HG03378 (cell line): ENCODE measurements around the gene PGS1.

ENCODE experiments used
- ATAC-seq: cut with Tn5 transposase; IDR thresholded peaks from one replicate; pipeline ENCODE4 v1.9.1; 2021; ENCODE audit warnings: mild to moderate bottlenecking, moderate library complexity; ENCODE audit not compliant: unreplicated experiment

Gene PGS1

GRCh38 chr17:78364436-78365281 lies 13.8 kb upstream of the PGS1 start:
- no peak for ATAC-seq

GRCh38 chr17:78365561-78366108 lies 12.8 kb upstream of the PGS1 start:
- ATAC-seq = no peak

- ATAC-seq = no peak
Observed at GRCh38 chr17:78366109-78366848, 12.2 kb upstream of the PGS1 start.

- ATAC-seq = no peak
Observed at GRCh38 chr17:78367193-78367592, 11.3 kb upstream of the PGS1 start.

- ATAC-seq = no peak
Observed at GRCh38 chr17:78368348-78368747, 10.1 kb upstream of the PGS1 start.

- ATAC-seq = no peak
Observed at GRCh38 chr17:78368854-78369495, 9.5 kb upstream of the PGS1 start.

GRCh38 chr17:78369791-78370381 lies 8.6 kb upstream of the PGS1 start:
- ATAC-seq = no peak

GRCh38 chr17:78371056-78371455 lies 7.4 kb upstream of the PGS1 start:
- no peak for ATAC-seq

- ATAC-seq = no peak
Observed at GRCh38 chr17:78372841-78373240, 5.6 kb upstream of the PGS1 start.

GRCh38 chr17:78374189-78374588 lies 4.3 kb upstream of the PGS1 start:
- ATAC-seq = no peak

GRCh38 chr17:78374631-78375274 lies 3.7 kb upstream of the PGS1 start:
- no peak for ATAC-seq

GRCh38 chr17:78375401-78376151 lies 2.9 kb upstream of the PGS1 start:
- no peak for ATAC-seq

- no peak for ATAC-seq
Observed at GRCh38 chr17:78376161-78376560, 2.3 kb upstream of the PGS1 start.

- ATAC-seq = no peak
Observed at GRCh38 chr17:78377858-78378224, 608 bp upstream of the PGS1 start.

GRCh38 chr17:78379131-78379491 lies 662 bp downstream of the PGS1 start:
- ATAC-seq = no peak

GRCh38 chr17:78380370-78380769 lies 1.9 kb downstream of the PGS1 start:
- ATAC-seq = no peak

GRCh38 chr17:78381601-78382232 lies 3.3 kb downstream of the PGS1 start:
- peak; percentile 23 for ATAC-seq

GRCh38 chr17:78383725-78384471 lies 5.4 kb downstream of the PGS1 start:
- no peak for ATAC-seq
